Naive thymus-derived CD8-positive, alpha-beta T cell (primary cell): ENCODE results near the gene DPM2. TPM values are rescaled to one million over a fixed set of nuclear protein-coding genes. Genes with fewer than 3 reads are reported as not detected.

Experiments used
- ATAC-seq, 2 donors: fragments of 150-1000 bp; cut with Tn5 transposase in 1 of 2; sonication (Bioruptor Pico), chemical (Tn5 transposase) in 1 of 2; 1 replicate in 1 of 2; 2 replicates in 1 of 2; pipeline ENCODE4 v1.10.0; 2021; ENCODE audit warnings: mild to moderate bottlenecking in 2 of 2, moderate library complexity in 2 of 2
- POLR2A ChIA-PET: fragments of 350-600 bp; sonication (Branson Sonifier 250); formaldehyde crosslinking; loops from one replicate; lab custom pipeline; 2021; ENCODE audit warnings: antibody characterized with exemption; lab: Charles Lee
- DNase-seq, 10 donors: peaks; one replicate each; pipeline versions ENCODE4 v3.0.0 to v3.0.0-alpha.2; 2020 to 2022
- H3K27ac Mint-ChIP-seq, 10 donors: one replicate each; pipeline ENCODE4 v1.8.0; 2020 to 2022; ENCODE audit warnings: mild to moderate bottlenecking in 10 of 10, mixed read lengths in 10 of 10, moderate library complexity in 4 of 10, inconsistent platforms in 1 of 10
- H3K27me3 Mint-ChIP-seq, 5 donors: one replicate each; pipeline ENCODE4 v1.8.0; 2021 to 2022; ENCODE audit warnings: mixed read lengths in 5 of 5
- H3K36me3 Mint-ChIP-seq, 3 donors: one replicate each; pipeline ENCODE4 v1.8.0; 2020 to 2022; ENCODE audit warnings: mixed read lengths in 3 of 3, mild to moderate bottlenecking in 2 of 3, inconsistent platforms in 1 of 3
- H3K4me1 Mint-ChIP-seq, 4 donors: one replicate each; pipeline ENCODE4 v1.8.0; 2021 to 2022; ENCODE audit warnings: mixed read lengths in 4 of 4
- H3K4me3 Mint-ChIP-seq, 10 donors: one replicate each; pipeline ENCODE4 v1.8.0; 2020 to 2022; ENCODE audit warnings: mild to moderate bottlenecking in 10 of 10, mixed read lengths in 10 of 10, moderate library complexity in 6 of 10, inconsistent platforms in 1 of 10
- H3K9me3 Mint-ChIP-seq, 9 donors: one replicate each; pipeline ENCODE4 v1.8.0; 2020 to 2022; ENCODE audit warnings: mixed read lengths in 9 of 9, mild to moderate bottlenecking in 3 of 9, inconsistent platforms in 1 of 9, moderate library complexity in 1 of 9
- polyA plus RNA-seq, 3 donors: library from polyadenylated mRNA; unstranded; fragments of 300-500 nt; fragmentation: Illumina TruSeq; gene quantifications; one replicate each; pipeline ENCODE4 v1.2.3, GENCODE V29; 2021
- total RNA-seq, 8 experiments: library from RNA in 2 of 8; stranded (reverse) in 2 of 8; gene quantifications; one replicate each; pipeline ENCODE4 v1.2.3 and lab custom pipeline; 2021 to 2026

The DPM2 gene
- total and polyA plus RNA-seq, 5 experiments from 2014 or later = 28.5 to 74.6 (median 34.7) TPM

DNA sequence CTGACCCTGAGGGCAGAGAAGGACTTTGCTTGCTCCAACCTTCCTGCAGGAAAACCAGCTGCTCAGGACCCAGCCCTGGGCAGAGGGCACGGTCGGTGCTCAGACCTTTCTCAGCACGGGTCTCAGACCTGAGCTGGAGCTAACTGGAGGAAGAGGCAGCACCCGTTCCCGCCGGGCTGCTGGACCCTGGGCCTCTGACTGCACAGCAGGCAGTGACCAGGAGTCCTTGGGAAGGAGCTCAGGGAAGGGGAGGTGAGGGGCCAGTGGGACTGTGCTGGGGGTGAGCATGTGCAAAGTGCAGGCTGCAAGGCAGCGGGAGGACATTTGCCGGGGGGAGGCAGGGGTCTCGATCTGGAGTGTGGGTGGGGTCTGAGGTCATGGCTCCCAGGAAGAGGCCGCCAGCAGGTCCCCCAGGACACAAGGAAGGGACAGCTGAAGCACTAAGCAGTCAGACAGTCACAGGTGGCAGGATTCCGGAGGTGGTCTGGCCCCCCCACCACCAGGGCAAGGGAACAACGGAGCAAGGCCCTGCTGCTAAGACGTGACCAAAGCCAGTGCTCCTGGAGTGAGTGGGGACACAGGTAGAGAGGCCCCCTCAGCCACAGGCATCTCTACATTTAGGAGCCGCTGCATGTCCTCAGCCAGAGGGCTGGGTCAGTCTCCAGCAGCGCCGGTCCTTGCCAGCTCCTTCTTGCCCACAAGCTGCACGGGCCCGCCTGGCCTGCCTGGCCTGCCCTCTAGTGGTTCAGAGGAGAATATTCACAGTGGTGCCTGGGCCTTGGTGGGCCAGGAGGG lies 4.8 kb upstream of the DPM2 start:
- peak overlapping the region in 6 of 10 donors; percentile 17 to 76 (median 40) for H3K4me3 Mint-ChIP-seq
- peaks cover 0 to 76% (median 11%) of the 10 kb centered on the region in 3 donors for H3K36me3 Mint-ChIP-seq
- peaks cover 0 to 2% (median 0%) of the 10 kb centered on the region in 9 donors for H3K9me3 Mint-ChIP-seq
- DNase-seq (peak in 7 of 10 donors; percentile 33 to 65 (median 50)), ATAC-seq (peak; percentile 35 to 38)
- H3K27ac Mint-ChIP-seq = peak overlapping the region; percentile 47 to 95 (median 86)
- peaks cover 14 to 58% (median 47%) of the 10 kb centered on the region in 4 donors for H3K4me1 Mint-ChIP-seq
- POLR2A ChIA-PET = interaction anchor here (0.7 to 67.4 kb wide), 8 partner anchors 9 to 163 kb away, joined by 3 to 2190 read pairs (median 8); partner anchors contain the start of genes EEIG1, NAIF1 and PIP5KL1
- H3K27me3 Mint-ChIP-seq = peaks cover 0 to 3% (median 0%) of the 10 kb centered on the region in 5 donors

DNA sequence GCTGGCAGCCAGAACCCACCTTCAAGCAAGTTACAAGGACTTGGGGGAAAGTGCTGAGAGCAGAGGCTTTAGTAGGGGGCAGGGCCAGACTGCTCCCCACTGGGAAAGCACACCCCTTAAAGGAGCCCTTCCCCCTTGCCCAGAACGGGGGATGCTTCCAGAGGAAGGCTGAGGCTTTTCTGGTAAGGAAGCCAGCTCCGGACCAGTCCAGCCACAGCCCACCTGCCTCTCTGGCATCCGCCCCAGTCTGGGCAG lies 4.2 kb upstream of the DPM2 start:
- Mint-ChIP-seq H3K36me3 (peaks cover 0 to 71% (median 8%) of the 10 kb centered on the region in 3 donors), H3K27me3 (peaks cover 0 to 3% (median 0%) of the 10 kb centered on the region in 5 donors), H3K4me3 (peak overlapping the region in 1 of 10 donors; percentile 15), H3K9me3 (peaks cover 0 to 5% (median 0%) of the 10 kb centered on the region in 9 donors), H3K4me1 (peaks cover 19 to 62% (median 49%) of the 10 kb centered on the region in 4 donors), H3K27ac (peak overlapping the region in 6 of 10 donors; percentile 32 to 95 (median 80))
- DNase-seq (no peak), ATAC-seq (no peak)
- POLR2A ChIA-PET = interaction anchor here (0.9 to 67.4 kb wide), 6 partner anchors 9 to 163 kb away, joined by 5 to 2190 read pairs (median 10); partner anchors contain the start of genes EEIG1, NAIF1 and PIP5KL1

DNA sequence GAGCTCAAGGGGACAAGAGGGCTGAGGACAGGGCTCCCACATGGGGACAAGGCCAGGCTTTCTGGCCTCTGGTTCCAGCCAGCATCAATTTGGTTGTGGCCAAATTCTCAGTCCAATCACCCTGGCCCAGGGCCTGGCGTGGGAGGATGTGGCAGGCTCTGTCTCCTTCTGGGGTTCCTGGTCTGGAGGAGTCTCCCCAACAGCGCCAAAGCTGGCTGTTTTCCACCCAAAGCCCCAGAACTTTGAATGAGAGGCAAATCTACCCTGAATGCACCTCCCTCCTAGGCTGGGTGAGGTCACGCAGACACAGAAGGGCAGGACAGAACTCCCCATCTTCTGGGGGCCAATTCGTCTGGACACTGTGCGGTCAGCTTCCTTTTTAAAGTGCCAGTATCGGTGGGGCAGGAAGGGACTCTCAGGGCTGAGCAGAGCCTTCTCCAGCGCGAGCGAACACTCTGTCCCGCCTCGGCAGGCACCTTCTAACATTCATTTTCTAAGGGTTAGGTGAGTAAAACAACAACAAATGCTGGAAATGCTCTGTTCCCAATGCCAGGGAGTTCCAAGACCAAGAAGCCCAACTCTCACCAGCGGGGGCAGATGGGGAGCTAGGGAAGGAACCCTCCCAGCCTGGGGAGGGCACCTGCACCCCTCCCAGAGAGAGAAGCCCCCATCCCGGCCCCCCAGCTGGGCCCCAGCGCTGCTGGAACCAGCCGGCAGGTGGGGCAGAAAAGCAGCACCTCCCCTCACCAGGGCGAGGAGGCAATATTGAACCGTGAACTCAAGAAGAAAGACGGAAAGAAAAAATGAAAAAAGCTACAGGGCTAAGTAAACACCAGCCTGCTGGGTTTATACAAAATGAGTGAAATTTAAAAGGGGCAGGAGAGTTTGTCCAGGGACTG lies 3.7 kb upstream of the DPM2 start:
- H3K4me3 Mint-ChIP-seq = peak overlapping the region in 1 of 10 donors; percentile 15
- peaks cover 0 to 65% (median 8%) of the 10 kb centered on the region in 3 donors for H3K36me3 Mint-ChIP-seq
- no peak for ATAC-seq
- H3K4me1 Mint-ChIP-seq = peaks cover 24 to 63% (median 53%) of the 10 kb centered on the region in 4 donors
- no peak for DNase-seq
- POLR2A ChIA-PET = interaction anchor here (0.6 to 67.4 kb wide), 7 partner anchors 8 to 164 kb away, joined by 3 to 2190 read pairs (median 8); partner anchors contain the start of genes EEIG1, NAIF1 and PIP5KL1
- H3K27me3 Mint-ChIP-seq = peaks cover 0 to 3% (median 0%) of the 10 kb centered on the region in 5 donors
- H3K27ac Mint-ChIP-seq = peak overlapping the region in 9 of 10 donors; percentile 40 to 95 (median 78)
- peaks cover 0 to 5% (median 0%) of the 10 kb centered on the region in 9 donors for H3K9me3 Mint-ChIP-seq

DNA sequence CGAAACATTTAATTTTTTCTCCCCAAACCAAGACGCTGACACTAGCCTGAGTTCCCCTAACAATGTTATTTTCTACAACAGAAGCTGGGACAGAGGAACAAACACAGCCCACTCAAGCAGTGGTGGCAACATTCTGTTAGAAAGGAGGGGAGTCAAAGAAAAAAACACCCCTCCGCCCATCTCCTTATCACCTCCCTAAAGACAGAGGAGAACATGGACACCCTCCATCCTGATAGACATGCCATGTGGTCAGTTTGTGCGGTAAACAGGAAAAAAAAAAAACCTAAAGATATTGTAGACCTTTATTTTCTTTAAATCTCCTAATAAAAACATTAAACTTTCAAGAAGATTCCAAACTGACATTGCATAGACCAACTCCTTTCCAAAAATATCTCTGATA lies 2.9 kb upstream of the DPM2 start:
- DNase-seq (no peak), ATAC-seq (no peak)
- Mint-ChIP-seq H3K9me3 (peaks cover 0 to 5% (median 0%) of the 10 kb centered on the region in 9 donors), H3K27me3 (peaks cover 0 to 3% (median 0%) of the 10 kb centered on the region in 5 donors), H3K4me1 (peaks cover 30 to 64% (median 58%) of the 10 kb centered on the region in 4 donors), H3K27ac (peak overlapping the region in 9 of 10 donors; percentile 36 to 84 (median 61)), H3K4me3 (peak overlapping the region in 1 of 10 donors; percentile 10), H3K36me3 (peaks cover 0 to 58% (median 8%) of the 10 kb centered on the region in 3 donors)
- POLR2A ChIA-PET = interaction anchor here (0.6 to 67.4 kb wide), 5 partner anchors 11 to 126 kb away, joined by 3 to 2190 read pairs (median 8); partner anchors contain the start of genes EEIG1, NAIF1 and PIP5KL1

DNA sequence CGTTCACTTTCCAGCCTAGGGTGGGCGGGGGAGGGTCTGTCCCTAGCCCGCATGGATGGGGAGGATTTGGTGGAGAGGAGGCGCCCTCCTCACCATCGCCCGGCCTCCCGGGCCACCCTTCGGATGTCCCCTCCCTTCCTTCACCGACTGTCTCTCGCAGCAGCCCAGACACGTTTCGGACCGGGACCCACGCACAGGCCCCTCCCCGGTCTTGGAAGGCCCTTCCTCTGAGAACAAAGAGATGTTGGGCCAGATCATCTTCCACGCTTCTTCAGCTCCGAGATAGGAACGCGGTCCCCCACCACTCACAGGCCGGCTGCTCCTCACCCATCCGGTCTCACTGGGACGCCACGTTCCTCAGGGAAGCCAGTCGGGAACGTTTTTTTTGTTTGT lies 640 bp upstream of the DPM2 start:
- ATAC-seq = no peak
- no peak for DNase-seq
- peak overlapping the region in 9 of 10 donors; percentile 31 to 84 (median 63) for H3K4me3 Mint-ChIP-seq
- peaks cover 31 to 61% (median 57%) of the 10 kb centered on the region in 4 donors for H3K4me1 Mint-ChIP-seq
- H3K36me3 Mint-ChIP-seq = peaks cover 0 to 37% (median 2%) of the 10 kb centered on the region in 3 donors
- peaks cover 0 to 5% (median 0%) of the 10 kb centered on the region in 9 donors for H3K9me3 Mint-ChIP-seq
- peaks cover 0 to 3% (median 0%) of the 10 kb centered on the region in 5 donors for H3K27me3 Mint-ChIP-seq
- H3K27ac Mint-ChIP-seq = peak overlapping the region in 9 of 10 donors; percentile 75 to 97 (median 87)
- POLR2A ChIA-PET = interaction anchor here (0.6 to 67.4 kb wide), 5 partner anchors 9 to 137 kb away, joined by 3 to 2190 read pairs (median 17); partner anchors contain the start of genes EEIG1, PIP5KL1 and ST6GALNAC4

DNA sequence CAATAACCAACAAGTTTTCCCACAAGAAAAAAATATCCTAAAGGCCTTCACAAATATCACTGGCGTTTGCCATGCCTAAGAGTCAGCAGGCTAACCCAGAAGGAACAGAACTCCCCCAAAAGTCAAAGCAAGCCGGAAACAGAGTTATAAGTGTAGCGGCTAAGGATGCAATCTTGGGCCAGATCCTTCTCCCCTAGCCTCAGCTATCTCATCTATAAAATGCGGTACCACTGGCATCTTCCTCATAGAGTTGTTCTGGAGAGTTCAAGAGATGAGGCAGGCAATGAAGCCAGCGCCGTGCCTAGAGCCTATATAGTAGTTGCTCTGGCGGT lies 632 bp downstream of the DPM2 start:
- no peak for ATAC-seq
- H3K4me3 Mint-ChIP-seq = peak overlapping the region; percentile 84 to 97 (median 93)
- DNase-seq = no peak
- H3K36me3 Mint-ChIP-seq = peaks cover 0 to 24% (median 0%) of the 10 kb centered on the region in 3 donors
- peaks cover 0 to 3% (median 0%) of the 10 kb centered on the region in 5 donors for H3K27me3 Mint-ChIP-seq
- peaks cover 27 to 56% (median 50%) of the 10 kb centered on the region in 4 donors for H3K4me1 Mint-ChIP-seq
- POLR2A ChIA-PET = interaction anchor here (0.7 to 67.4 kb wide), 12 partner anchors 8 to 353 kb away, joined by 3 to 2190 read pairs (median 4); partner anchors contain the start of genes EEIG1, PIP5KL1 and ST6GALNAC4
- H3K9me3 Mint-ChIP-seq = peaks cover 0 to 5% (median 0%) of the 10 kb centered on the region in 9 donors
- peak overlapping the region; percentile 75 to 97 (median 94) for H3K27ac Mint-ChIP-seq

DNA sequence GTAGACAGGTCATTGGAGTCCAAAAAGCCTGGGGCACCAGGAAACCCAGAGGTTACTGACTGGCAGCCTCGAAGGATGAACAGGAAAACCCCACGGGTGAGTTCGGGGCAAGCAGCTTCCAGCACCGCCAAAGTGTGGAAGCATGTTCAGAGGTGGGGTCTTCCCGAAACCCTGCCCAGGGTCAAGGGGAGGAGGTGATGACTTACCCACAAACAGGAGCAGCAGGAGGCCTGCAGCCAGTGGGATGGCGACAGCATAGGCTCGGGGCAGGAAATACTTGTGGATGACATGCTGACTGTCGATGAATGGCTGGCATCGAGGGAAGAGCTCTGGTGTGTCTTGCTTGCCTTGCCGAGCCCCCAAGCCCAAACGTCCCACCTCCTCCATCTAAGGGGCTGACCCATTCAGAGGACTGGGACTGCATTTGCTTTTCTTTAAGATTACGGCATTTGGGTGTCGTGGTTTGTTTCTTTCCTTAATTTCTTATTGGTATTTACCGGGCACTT lies 1.3 kb downstream of the DPM2 start:
- Mint-ChIP-seq H3K9me3 (peaks cover 0 to 7% (median 0%) of the 10 kb centered on the region in 9 donors), H3K4me3 (peak overlapping the region; percentile 84 to 97 (median 93)), H3K4me1 (peaks cover 29 to 59% (median 49%) of the 10 kb centered on the region in 4 donors), H3K36me3 (peaks cover 0 to 19% (median 0%) of the 10 kb centered on the region in 3 donors), H3K27me3 (peaks cover 0 to 3% (median 0%) of the 10 kb centered on the region in 5 donors), H3K27ac (peak overlapping the region in 9 of 10 donors; percentile 71 to 97 (median 94))
- POLR2A ChIA-PET = interaction anchor here (1.0 to 67.4 kb wide), 7 partner anchors 9 to 147 kb away, joined by 3 to 2190 read pairs (median 4); partner anchors contain the start of genes EEIG1 and ST6GALNAC4
- peak in 1 of 10 donors; percentile 60 for DNase-seq
- no peak for ATAC-seq

DNA sequence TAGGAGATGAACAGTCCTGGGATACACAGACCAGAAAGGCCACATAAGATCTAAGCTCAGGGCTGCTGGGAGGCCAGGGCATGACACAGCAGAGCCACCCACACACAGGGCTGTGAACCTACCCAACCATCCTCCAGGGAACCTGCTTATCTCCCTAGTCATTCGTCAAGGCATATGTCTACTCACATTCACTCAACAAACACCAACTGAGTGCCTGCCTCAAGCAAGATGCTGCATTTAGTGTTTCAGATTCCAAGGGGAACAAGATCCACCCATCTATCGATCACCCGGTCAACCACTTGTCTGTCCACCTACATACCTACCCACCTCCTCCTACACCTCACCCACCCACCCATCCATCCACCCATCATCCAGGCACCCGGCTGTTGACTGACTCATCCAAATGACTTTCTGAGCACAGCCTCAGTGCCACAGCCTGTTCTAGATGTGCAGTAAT lies 1.9 kb downstream of the DPM2 start:
- no peak for ATAC-seq
- Mint-ChIP-seq H3K36me3 (peaks cover 0 to 14% (median 0%) of the 10 kb centered on the region in 3 donors), H3K9me3 (peaks cover 0 to 7% (median 0%) of the 10 kb centered on the region in 9 donors), H3K4me1 (peaks cover 34 to 65% (median 55%) of the 10 kb centered on the region in 4 donors), H3K27me3 (peaks cover 0 to 3% (median 0%) of the 10 kb centered on the region in 5 donors), H3K4me3 (peak overlapping the region; percentile 84 to 97 (median 93)), H3K27ac (peak overlapping the region in 9 of 10 donors; percentile 8 to 97 (median 79))
- DNase-seq = no peak
- POLR2A ChIA-PET = interaction anchor here (0.6 to 67.4 kb wide), 3 partner anchors 44 to 116 kb away, joined by 3 to 2190 read pairs (median 737); partner anchors contain the start of gene EEIG1

DNA sequence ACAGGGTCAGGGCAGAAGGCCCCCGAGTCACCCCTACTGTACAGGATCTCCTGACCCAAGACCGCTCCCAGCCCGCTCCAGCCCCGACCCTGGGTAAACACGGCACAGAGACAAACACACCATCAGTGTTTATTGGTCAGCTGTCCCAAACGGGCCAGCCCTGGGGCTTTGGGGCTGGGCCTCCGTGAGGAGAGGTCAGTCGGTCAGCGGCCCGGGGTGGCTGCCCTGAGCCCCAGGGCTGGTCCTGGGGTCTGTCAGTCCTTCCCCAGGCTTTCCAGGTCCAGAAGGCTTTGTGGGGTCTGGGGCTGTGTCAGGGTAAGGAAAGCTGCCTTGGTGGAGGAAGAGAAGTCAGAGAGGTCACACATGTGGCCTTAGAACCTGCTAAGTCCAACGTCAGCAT lies 2.7 kb downstream of the DPM2 start:
- POLR2A ChIA-PET = interaction anchor here (3.3 to 67.4 kb wide), 3 partner anchors 8 to 94 kb away, joined by 13 to 2190 read pairs (median 737); partner anchors contain the start of gene EEIG1
- no peak for ATAC-seq
- DNase-seq = no peak
- H3K4me3 Mint-ChIP-seq = peak overlapping the region in 4 of 10 donors; percentile 26 to 43 (median 38)
- H3K27me3 Mint-ChIP-seq = peaks cover 0 to 3% (median 0%) of the 10 kb centered on the region in 5 donors
- H3K4me1 Mint-ChIP-seq = peaks cover 34 to 62% (median 58%) of the 10 kb centered on the region in 4 donors
- H3K36me3 Mint-ChIP-seq = peaks cover 0 to 6% (median 0%) of the 10 kb centered on the region in 3 donors
- peak overlapping the region in 3 of 10 donors; percentile 24 to 75 (median 68) for H3K27ac Mint-ChIP-seq
- H3K9me3 Mint-ChIP-seq = peaks cover 0 to 7% (median 0%) of the 10 kb centered on the region in 9 donors

DNA sequence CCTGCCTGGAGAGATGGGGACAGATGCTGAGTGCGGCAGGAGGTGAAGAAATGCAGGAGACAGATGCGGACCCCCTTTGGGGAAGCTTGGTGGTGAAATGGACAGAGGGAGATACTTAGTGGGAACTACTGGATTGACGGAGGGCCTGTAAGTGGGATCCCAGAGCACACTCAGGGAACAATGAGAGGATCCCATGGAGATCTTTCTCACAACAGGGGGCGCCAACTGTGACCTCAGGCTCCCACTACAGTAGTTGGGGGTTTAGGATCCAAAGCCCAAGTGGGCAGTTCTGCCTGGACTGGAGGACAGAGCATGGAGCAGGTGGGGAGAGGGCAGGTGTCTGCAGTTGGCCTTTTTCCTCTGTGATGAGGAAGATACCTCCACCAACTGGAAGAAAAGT lies 3.4 kb downstream of the DPM2 start:
- Mint-ChIP-seq H3K36me3 (peaks cover 0 to 2% (median 0%) of the 10 kb centered on the region in 3 donors), H3K9me3 (peaks cover 0 to 7% (median 0%) of the 10 kb centered on the region in 9 donors), H3K4me1 (peaks cover 36 to 69% (median 62%) of the 10 kb centered on the region in 4 donors), H3K4me3 (peak overlapping the region in 7 of 10 donors; percentile 19 to 58 (median 28)), H3K27me3 (peaks cover 0 to 3% (median 0%) of the 10 kb centered on the region in 5 donors), H3K27ac (peak overlapping the region in 5 of 10 donors; percentile 32 to 77 (median 41))
- POLR2A ChIA-PET = interaction anchor here (3.3 to 67.4 kb wide), 3 partner anchors 9 to 94 kb away, joined by 13 to 2190 read pairs (median 737); partner anchors contain the start of gene EEIG1
- DNase-seq (no peak), ATAC-seq (no peak)
